HG03571 (cell line): ENCODE measurements around the gene MZB1.
"Not testable (repeated sequence)": the region's sequence is repeated elsewhere in the genome, so short reads cannot be mapped to it uniquely, and the experiment has no call there.

Experiments used
- ATAC-seq: cut with Tn5 transposase; IDR thresholded peaks from one replicate; pipeline ENCODE4 v1.9.1; 2021; ENCODE audit not compliant: unreplicated experiment

MZB1 gene

DNA sequence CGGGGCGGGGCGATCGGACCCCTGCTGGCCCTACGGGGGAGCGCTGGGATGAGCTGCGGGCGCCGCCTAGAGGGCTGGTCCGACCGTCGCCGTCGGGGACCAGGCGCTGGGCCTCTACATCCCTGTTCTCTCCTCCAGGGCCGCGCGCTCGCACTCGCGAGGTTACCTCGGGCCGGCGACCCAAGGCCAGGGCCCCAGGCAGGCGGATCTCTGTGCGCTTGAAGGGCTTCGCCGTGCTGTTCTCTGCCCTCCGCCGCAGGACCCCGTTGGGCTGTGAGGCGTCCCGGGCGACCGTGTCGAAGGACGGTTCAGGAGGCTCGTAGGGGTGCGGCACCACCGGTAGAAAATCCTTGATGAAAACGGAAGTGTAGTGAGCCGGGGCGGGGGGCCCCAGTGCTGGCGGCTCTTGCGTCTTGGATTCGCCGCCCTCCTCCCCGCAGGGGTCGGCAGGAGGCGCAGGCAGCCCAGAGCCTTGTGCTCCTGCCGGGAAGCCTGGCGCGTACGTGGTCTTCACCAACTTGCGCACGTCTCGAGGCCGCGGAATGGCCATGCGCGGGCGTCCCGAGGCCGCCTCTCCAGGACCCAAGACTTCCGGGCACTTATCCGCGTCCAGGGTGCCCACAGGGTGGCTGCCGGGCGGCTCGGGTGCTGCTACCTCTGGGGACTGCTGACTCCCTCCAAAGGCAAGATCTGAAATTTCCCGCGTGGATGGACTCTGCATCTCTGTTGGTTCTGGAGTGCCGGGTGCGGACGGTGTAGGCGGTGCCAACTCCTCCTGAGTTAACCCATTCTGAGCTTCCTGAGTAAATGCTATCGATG, 3.2 kb upstream of the MZB1 start:
- ATAC-seq, result peak; percentile 44

DNA sequence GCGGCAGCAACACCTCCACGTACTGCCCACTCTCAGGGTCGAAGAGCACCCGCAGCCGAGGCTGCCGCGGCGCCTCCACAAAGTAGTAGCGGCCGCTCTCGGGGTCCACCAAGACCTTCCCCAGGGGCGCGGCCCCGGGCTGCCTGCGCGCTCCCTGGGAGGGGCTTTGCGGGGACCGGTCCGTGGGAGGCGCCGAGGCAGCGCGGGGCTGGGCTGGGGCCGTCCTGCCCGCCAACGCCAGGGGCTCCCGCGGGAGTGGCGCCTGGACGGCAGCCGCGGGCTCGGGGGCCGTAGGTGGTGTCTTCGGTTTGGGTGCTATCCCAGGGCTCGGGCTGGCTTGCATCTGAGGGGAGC, 2.6 kb upstream of the MZB1 start:
- ATAC-seq, result no peak

DNA sequence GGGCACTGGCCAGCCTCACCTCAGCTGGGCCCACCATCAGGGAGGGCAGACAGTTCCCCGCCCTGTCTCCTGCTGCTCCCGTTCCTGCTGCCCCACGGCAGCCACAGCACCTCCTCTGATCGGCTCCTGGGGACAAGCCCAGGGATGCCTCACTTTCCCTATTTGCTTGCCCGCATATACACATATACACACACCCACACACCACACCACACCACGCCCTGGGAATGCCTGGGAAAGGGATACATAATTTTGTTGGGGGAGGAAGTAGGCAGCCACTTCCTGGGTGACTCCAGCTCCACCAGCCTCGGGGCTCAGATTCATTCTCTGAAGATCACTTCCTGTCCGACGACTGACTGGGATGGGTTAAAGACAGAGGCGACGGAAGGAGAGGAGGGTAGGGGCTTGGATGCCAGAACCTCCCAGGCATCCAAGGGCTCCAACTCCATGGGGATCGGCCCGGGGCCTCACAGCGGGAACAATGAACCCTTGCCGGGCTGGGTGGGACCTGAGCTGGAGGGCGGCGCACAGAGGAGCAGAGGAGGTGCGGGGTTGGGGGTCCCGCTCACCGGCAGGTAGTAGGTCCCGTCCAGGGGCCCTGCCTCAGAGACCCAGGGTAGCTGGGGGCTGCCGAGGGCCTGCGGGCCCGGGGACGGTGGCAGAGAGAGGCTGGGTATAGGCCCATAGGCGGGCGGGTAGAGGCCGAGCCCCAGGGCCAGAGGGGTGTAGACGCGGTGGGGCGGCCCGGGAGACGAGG, 2.0 kb upstream of the MZB1 start:
- ATAC-seq, result no peak

DNA sequence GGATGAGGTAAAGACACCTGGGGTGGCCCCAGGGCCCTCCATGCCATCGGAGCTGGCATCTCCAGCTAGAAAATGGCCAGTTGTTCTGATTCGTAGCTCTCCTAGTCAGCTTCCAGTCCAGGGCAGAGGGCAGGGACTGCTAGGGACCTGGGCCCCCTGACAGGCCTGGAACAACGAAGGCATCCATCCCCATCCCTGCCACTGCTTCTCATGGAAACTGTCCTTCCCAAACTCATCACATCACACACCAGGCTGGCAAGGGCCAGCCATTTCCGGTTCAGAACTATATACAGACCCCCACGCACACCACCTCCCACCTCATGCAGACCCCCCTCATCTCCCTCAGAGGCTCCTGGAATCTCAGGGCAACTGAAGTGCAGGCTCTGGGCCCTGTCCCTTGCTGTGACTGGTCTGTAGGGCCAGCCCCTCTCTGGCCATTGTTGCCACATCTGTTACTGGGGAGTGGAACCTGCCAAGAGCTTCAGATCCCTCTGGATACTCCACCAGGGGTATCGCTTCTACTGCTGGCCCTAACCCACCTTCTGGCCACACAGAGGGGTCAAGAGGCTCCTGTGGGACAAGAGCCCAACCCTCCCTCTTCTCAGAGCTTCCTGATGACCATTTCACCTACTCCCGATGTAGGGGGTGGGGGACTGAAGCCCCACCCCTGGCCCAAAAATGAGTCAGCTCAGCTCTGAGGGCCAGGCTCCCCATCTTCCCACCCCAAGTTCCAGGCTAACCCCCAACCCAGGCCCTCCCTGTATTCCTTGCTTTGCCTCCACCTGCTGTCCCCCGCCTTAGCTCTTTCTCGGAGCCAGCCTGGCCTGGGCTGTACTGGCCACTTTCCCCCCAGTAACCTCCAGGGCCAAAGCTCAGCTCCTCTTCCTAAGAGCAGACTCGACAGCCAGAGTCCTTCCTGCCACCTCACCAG, 1.2 kb upstream of the MZB1 start:
- ATAC-seq, result no peak

DNA sequence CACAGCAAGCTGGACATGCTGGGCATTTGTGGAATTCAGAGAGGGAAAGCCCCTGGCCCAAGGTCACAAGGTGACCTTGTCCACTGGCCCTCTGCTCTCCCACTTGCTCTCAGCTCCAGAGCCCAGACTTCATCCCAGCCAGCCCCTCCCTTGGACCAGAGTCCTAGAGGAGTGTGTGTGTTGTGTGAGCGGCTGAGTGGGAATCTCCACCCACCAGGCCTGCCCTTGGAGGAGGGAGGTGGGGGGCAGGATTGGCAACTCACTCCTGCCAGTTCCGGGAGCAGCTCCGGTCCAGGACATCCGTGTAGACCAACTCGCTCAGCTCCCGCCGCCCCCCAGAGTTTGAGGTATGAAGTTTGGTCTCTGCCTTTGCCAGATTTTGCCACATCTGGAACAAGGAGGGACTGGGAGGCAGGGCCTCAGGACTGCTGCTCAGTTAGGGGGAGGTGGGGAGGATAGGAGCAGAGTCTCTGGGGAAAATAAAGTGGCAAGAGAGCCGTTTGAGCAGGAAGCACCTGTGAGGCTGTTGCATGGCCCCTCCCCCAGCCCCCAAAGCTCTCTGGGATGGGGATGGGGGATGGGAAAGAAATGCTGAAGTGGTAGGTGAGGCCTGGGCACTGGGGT, 1.4 kb downstream of the MZB1 start:
- no peak for ATAC-seq

DNA sequence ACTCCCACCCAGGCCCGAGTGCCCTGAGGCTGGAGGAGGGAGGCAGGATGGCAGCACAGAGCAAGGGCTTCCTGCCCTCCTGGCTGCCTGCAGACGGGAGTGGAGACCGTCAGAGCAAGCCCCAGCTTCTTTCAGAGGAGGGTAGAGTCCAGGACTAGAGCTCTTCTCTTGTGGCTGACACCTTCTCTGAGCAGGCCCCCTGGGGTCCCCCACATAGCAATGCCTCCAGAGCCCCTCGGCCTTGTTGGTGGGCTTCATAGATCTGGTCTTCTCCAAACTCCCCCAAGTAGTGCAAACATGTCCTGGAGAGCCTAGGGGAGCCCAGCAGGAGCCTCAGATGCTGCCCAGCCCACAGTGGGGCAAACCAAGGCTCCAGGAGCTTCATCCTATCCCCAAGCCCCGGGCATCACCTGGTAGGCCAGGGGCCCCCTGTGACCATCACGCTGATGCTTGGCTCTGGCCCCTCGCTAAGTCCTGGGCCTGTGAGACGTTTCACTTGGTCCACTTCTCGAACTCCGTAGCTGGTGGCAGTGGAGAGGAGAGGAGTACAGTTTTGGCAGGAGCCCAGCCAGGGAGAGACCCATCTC, 2.0 kb downstream of the MZB1 start:
- no peak for ATAC-seq

DNA sequence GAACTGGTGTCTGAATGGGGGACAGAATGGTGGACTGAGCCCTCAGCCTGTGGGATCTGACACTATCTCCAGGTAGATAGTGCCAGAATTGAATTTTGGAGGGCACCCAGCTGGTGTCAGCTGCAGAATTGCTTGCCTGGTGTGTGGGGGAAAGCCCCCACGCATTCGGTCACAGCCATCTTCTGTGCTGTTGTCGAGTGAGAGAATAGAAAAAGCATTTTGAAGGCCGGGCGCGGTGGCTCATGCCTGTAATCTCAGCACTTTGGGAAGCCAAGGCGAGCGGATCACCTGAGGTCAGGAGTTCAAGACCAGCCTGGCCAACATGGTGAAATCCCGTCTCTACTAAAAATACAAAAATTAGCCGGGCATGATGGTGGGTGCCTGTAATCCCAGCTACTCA, 2.8 kb downstream of the MZB1 start:
- not testable (repeated sequence) for ATAC-seq

DNA sequence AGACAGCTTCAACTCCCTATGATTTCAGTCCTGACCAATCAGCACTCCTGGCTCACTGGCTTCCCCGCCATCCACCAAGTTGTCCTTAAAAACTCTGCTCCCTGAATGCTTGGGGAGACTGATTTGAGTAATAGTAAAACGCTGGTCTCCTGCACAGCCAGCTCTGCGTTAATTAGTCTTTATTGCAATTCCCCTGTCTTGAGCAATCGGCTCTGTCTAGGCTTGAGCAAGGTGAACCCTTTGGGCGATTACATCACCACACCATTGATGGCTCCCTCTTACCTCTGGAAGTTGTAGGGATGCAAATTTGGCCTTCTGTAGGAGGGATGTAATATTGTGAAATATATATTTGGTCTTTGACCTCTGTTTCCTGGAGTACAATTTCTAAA, 3.7 kb downstream of the MZB1 start:
- no peak for ATAC-seq

DNA sequence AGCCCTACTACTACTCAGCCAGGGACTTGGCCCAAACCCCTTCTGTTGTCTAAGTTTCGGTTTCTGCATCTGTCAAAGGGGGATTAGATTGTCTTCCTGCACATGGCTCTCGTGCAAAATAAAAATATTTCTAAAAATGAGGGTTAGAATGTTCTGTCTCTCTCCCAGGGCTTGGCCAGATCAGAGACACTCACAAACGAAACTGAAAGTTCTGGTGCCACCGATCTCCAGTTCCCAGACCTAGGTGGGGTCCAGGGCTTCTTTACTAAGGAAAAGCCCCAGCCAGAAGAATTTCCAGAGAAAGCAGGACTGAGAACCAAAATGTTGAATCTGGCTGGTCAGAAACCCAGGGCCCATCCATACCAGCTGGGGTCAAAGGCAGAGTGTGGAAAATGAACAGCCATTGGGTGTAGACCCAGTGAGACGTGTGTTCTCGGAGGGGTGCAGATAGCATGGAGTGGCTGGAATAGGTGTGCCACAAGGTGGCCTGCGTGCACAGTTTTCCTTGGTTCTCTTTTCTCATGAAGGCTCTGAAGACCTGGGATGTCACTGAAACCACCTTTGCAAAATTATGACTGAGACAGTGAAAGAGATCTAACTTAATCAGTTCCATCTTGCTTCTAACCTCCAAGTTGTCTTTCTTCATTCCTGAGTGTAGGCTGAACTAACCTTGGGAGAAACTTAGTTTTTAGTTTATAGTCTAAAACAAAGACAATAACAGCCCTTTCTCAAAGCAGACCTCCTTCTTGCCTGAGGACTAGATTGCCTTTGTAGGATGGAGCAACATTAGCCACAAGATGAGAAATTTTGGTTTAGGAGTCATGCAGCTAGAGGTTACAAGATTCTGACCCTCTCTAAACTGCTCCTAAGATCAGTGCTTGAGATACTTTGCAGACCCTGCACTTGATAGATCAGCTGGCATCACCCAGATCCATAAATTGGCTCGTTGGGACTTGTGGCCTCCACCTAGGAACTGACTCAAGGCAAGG, 4.4 kb downstream of the MZB1 start:
- ATAC-seq, result no peak

DNA sequence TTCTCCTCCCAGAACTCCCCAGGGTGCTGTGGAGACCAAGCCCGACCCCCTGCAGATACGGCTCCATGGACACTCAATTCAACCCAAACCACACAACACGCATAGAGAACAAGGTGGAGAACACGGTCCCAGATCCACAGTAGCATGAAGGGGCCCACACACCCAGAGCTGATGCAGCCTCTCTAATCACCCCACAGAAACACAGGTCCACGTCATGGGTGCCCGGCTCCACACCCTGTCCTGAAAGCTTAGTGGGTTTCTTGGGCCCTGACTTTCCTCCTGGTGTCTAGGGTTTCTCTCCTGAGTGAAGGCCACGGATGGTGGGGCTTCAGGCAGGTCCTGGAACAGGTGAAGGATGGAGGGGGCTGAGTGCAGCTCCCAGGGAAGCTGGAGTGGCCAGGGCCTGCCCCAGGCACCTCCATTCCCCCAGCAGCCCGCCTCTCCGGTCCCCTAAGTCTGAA, 5.1 kb downstream of the MZB1 start:
- no peak for ATAC-seq

DNA sequence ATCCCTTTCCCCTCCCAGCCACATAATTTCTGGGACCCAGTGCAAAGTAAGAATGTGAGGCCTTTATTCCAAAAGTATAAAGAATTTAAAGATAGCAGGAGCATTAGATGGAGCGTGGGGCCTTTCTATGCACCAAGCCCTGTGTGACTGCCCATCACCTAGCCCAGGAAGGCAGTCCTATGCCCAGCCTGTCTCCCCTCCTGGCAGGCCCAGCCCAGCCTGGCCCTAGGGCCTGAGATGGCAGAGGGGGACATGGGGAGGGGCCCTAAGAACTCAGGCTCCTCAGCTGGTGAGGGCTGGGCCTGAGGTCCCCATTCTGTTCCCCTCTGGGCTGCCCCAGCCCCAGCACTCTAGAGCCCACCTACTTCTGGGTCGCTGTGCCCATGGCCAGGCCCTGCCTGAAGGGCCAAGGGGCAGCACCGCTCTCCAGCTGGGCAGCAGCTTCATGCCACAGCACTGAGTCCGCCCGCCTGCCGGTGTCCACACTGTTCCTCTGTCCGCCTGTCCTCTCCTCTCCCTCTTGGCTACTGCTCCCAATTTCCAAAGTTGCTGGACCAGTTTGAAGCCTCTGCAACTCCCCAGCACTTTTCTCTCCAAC, 5.6 kb downstream of the MZB1 start:
- ATAC-seq, result no peak

DNA sequence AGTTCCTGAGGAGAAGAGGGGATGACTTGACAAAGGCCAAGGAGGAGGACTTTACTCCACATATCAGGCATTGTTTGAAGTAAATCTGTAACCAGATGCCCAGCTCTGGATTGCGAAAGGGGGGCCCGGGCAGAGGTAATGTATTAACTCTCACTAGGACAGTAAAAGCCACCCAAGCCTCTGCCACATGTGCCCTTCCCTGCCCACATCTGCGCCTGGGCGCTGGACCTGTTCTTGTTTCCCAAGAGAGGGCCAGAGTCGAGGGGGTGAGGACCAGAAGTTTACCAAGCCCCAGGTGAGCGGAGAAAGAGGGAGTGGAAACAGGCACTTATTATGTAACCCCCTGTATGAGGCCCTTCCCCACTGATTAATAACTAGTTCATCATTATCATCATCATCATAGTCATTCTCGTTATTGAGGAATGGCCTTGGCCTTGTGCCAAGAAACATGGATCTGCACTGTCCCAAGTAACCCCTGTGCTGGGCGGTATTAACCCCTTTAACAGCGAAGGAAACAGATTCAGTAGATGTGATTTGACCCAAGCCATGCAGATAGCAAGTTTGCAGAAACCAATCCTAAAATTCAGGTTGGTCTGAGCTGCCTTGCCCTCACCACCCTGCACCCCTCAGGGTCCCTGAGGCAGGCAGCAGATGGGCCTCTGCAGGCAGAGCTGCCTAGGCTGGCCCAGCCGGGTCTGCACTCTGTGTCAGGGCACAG, 6.3 kb downstream of the MZB1 start, which contains the start of gene SLC23A1:
SLC23A1 (minus strand) TSS at position 23 of the 718 bp plus-strand sequence. CDS start 44 bp downstream, outside the sequence.
- ATAC-seq, result no peak

DNA sequence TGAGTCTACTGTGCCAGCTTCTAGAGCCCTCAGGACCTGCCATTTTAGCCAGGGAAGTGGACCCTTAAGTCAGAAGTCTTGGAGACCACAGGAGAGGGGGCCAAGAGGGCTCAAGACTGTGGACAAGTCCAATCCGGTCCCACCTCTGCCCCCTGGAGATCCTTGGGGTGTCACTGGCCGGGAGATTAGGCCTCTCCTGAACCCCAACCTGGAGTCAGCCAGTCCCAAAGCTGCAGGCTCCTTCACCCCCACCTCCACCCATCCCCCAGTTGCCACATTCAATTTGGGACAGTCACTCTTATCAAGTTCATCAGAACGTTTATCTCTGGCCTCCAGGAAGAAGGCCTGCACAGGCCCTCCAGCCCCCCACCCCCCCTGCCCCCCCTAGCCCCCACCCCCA, 6.9 kb downstream of the MZB1 start:
- ATAC-seq, result no peak

DNA sequence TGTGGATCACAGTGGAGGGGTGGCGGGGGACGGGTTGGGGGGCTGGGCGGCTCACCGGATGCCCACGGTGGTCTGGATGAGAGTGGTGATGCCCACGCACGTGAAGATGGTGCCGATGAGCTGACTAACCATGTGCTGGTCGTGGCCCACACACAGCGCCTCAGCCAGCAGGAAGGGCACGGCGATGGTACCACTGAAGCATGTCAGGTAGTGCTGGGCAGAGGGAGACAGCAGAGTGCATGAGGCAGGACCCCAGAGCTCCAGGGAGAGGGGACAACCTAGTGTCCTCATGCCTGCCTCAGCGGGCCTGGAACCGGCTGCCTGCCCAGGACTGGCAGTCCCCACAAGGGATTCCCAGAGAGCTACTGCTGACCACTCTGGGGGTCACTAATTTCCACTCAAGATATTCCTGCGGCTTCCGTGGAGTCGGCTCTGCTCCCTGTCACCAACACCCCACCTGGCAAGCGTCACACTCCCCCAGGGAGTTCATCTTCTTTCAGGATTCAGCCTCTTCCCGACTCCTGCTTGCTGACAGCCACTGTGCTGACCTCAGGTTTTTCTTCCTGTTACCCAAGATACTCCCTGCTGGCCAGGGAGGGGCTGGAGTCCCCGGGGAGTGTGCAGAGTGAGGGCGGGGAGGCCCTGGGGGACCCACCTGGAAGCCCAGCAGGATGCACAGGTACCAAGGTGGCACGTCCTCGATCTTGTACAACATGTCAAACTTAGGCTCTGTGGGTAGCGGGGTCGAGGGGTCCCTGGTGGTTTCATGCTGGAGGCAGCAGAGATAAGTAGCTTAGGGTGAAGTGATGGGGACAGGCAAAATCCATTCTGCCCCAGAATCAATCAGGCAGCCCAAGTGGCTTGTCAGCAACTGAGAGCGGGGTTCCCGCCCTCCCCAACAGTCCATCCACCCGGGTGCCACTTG, 7.6 kb downstream of the MZB1 start:
- no peak for ATAC-seq

DNA sequence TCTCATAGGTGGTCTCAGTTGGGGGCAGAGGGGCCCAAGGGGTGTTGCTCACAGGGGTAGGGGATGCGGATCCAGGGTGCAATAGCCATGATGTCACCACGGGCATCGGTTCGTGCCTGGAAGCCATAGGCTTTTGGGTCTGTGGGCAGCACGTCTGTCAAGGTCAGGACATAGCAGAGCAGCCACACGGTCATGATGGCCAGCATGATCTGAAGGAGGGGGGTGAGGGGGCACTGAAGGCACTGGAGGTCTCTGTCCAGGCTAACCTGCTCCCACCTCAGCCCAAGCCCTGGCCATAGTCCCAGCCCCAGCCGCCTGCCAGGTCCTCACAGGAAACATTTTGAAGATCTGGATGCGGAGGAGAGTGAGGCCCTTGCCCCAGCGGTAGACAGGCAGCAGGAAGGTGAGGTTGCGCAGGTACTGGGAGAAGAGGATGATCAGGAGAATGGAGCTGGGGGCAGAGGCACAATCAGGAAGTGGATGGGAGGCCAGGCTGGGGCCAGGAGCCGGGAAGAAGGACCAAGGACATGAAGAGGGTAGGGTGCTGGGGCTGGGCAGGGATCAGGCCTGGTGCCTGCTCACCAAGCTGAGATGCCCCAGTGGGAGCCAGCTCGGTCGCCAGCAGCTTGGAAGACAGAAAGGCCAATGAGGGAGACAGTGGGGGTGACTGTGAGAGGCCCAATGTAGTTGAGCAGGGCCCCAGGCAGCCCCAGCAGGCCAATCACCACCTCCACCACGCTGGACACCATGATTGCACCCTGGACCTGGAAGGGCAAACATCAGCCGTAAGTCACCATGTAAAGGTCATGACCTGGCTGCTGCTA, 9.9 kb downstream of the MZB1 start:
- ATAC-seq, result no peak

DNA sequence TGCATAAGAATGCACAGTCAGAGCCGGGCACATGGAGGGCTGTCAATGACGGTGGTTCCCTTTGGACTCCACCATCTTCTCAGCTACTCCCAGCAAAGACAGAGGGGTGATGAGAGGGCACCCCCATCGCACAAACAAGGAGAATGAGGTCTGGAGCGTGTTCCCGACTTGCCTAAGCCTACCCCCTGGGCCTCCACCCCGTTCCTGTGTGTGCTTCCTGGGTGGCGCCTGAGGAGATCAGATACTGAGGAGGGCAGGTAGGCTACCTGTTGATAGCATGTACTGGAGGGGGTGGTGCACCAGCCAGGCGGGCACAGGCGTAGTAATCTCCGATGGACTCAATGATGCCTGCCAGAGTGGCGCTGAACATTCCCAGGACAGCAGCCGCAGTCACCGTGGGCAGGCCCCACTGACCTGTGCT, 10.8 kb downstream of the MZB1 start:
- ATAC-seq, result no peak
